Karpas-422 (cell line): ENCODE measurements around the gene ZNF784. TPM values are rescaled to one million over a fixed set of nuclear protein-coding genes. Genes with fewer than 3 reads are reported as not detected.
A peak's percentile ranks its signal among the peaks of the same experiment; 100 is the strongest.

Experiments
- DNase-seq: peaks from one replicate; pipeline ENCODE4 v3.0.0-alpha.2; 2015
- H2AFZ ChIP-seq: fragments of 200-600 bp; sonication (generic); 2 replicates; pipeline ENCODE4 v1.6.1; 2014; ENCODE audit warnings: antibody characterized with exemption, low read length, mixed read lengths
- H3K27ac ChIP-seq: fragments of 200-600 bp; sonication (generic); 2 replicates; pipeline ENCODE4 v1.5.1; 2014; ENCODE audit warnings: mild to moderate bottlenecking, low read length, moderate library complexity
- H3K27me3 ChIP-seq: fragments of 200-600 bp; sonication (generic); 2 replicates; pipeline ENCODE4 v1.6.1; 2014; ENCODE audit warnings: low read length, mixed read lengths
- H3K36me3 ChIP-seq: fragments of 200-600 bp; sonication (generic); 2 replicates; pipeline ENCODE4 v1.6.1; 2014; ENCODE audit warnings: low read length, mixed read lengths; ENCODE audit not compliant: insufficient read depth
- H3K4me1 ChIP-seq: fragments of 200-600 bp; sonication (generic); 2 replicates; pipeline ENCODE4 v1.6.1; 2014; ENCODE audit warnings: mild to moderate bottlenecking, low read length, mixed read lengths
- H3K4me2 ChIP-seq: fragments of 200-600 bp; sonication (generic); 2 replicates; pipeline ENCODE4 v1.6.1; 2014; ENCODE audit warnings: low read length, low read depth, mild to moderate bottlenecking; ENCODE audit not compliant: poor library complexity, severe bottlenecking
- H3K4me3 ChIP-seq: fragments of 200-600 bp; sonication (generic); 2 replicates; pipeline ENCODE4 v1.5.1; 2014; ENCODE audit warnings: mild to moderate bottlenecking, antibody characterized with exemption, low read length, mixed read lengths
- H3K79me2 ChIP-seq: fragments of 200-600 bp; sonication (generic); 2 replicates; pipeline ENCODE4 v1.6.1; 2014; ENCODE audit warnings: mild to moderate bottlenecking, low read length, mixed read lengths
- H3K9ac ChIP-seq: fragments of 200-600 bp; sonication (generic); 2 replicates; pipeline ENCODE4 v1.6.0; 2014; ENCODE audit warnings: low read length
- H3K9me2 ChIP-seq: fragments of 200-600 bp; sonication (generic), shearing (Covaris generic); replicated peaks from 2 replicates; pipeline ENCODE4 v1.6.0; 2014; ENCODE audit warnings: mild to moderate bottlenecking, low read length, moderate library complexity; ENCODE audit not compliant: insufficient read depth
- H3K9me3 ChIP-seq: fragments of 300-700, 200-600 bp; sonication (generic); 2 replicates; pipeline ENCODE4 v1.6.1; 2014; ENCODE audit warnings: low read length, mixed read lengths
- H4K20me1 ChIP-seq: fragments of 200-600 bp; sonication (generic); 2 replicates; pipeline ENCODE4 v1.6.1; 2014; ENCODE audit warnings: mild to moderate bottlenecking, antibody characterized with exemption, low read length, low read depth; ENCODE audit not compliant: insufficient read depth
- total RNA-seq: library from RNA; depleted of rRNA; stranded (reverse); fragments of >200 nt; shearing (Covaris generic); gene quantifications from 2 replicates; pipeline ENCODE4 v1.2.3, GENCODE V29; 2014; ENCODE audit warnings: low replicate concordance

The ZNF784 gene
- total RNA-seq, 1 experiment from 2014 or later, result 2.8 TPM

DNA sequence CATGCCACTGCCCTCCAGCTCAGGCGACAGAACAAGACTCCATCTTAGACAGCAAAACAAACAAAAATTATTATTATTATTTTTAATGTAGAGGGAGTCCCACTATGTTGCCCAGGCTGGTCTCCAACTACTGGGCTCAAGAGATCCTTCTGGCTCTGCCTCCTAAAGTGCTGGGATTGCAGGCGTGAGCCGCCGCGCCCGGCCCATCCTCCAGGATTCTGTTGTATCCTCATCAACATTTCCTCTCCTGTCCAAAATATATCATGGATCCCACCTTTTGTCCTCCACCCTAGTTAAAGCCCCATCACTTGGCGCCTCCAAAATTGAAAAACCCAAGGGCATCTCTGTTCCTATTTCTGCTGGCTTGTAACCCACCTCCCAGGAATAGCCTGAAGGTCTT lies 1.2 kb downstream of the ZNF784 start:
- Histone ChIP-seq H3K4me1 (peaks cover 20% of the 10 kb centered on the region), H3K9me2 (no peaks in the 10 kb centered on the region), H2AFZ (no peak overlapping the region), H3K4me2 (no peak overlapping the region), H3K4me3 (no peak overlapping the region), H3K27me3 (no peaks in the 10 kb centered on the region), H3K9me3 (no peaks in the 10 kb centered on the region), H3K9ac (no peak overlapping the region), H3K36me3 (peaks cover 3% of the 10 kb centered on the region; the same call in 1 of the 2 replicates), H4K20me1 (no peaks in the 10 kb centered on the region), H3K27ac (no peak overlapping the region), H3K79me2 (no peaks in the 10 kb centered on the region)
- no peak for DNase-seq

DNA sequence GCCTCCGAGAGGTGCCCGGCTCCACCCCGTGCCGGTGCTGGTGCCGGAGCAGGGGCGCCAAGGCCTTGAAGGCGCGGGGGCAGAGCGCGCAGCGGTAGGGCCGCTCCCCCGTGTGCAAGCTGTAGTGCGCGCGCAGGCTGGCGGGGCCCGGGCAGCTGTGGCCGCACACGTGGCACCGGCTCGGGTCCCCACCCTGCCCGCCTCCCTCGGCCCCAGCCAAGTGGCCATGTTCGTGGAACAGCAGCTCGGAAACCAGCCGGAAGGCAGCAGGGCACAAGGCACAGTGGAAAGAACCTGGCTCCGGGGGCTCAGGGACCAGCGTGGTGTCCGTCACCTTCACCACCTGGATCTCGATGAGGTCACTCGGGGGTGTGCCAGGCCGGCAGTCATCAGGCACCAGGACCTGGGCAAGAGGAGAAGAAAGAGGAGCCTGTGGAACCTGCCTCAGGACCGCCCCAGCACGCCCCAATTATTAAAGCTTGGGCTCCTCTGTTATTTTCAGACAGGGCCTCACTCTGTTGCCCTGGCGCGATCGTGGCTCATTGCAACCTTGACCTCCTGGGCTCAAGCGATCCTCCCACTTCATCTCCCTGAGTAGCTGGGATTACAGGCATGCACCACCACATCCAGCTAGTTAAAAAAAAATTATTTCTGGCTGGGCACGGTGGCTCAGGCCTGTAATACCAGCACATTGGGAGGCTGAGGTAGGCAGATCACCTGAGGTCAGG lies 2.0 kb downstream of the ZNF784 start:
- Histone ChIP-seq H3K4me3 (no peak overlapping the region), H3K27ac (no peak overlapping the region), H3K36me3 (peaks cover 3% of the 10 kb centered on the region; the same call in 1 of the 2 replicates), H3K9me2 (no peaks in the 10 kb centered on the region), H3K9ac (no peak overlapping the region), H3K4me2 (no peak overlapping the region), H2AFZ (no peak overlapping the region), H3K27me3 (no peaks in the 10 kb centered on the region), H3K79me2 (no peaks in the 10 kb centered on the region), H3K4me1 (peaks cover 20% of the 10 kb centered on the region), H4K20me1 (no peaks in the 10 kb centered on the region), H3K9me3 (no peaks in the 10 kb centered on the region)
- no peak for DNase-seq

- Histone ChIP-seq H3K4me3 (no peak overlapping the region), H2AFZ (no peak overlapping the region), H3K79me2 (no peaks in the 10 kb centered on the region), H3K27me3 (no peaks in the 10 kb centered on the region), H3K36me3 (peaks cover 3% of the 10 kb centered on the region; the same call in 1 of the 2 replicates), H3K27ac (no peak overlapping the region), H3K9me2 (no peaks in the 10 kb centered on the region), H4K20me1 (no peaks in the 10 kb centered on the region), H3K4me1 (peaks cover 20% of the 10 kb centered on the region), H3K9ac (no peak overlapping the region), H3K4me2 (no peak overlapping the region), H3K9me3 (no peaks in the 10 kb centered on the region)
- DNase-seq, result no peak
These were observed 2.6 kb downstream of the ZNF784 start for GRCh38 chr19:55621673-55622231.

GRCh38 chr19:55621205-55621672 lies 3.1 kb downstream of the ZNF784 start:
- Histone ChIP-seq H3K4me2 (no peak overlapping the region), H3K4me3 (no peak overlapping the region), H3K27me3 (no peaks in the 10 kb centered on the region), H4K20me1 (no peaks in the 10 kb centered on the region), H3K9me3 (no peaks in the 10 kb centered on the region), H3K27ac (no peak overlapping the region), H3K9me2 (no peaks in the 10 kb centered on the region), H3K36me3 (peaks cover 3% of the 10 kb centered on the region; the same call in 1 of the 2 replicates), H2AFZ (no peak overlapping the region), H3K4me1 (peaks cover 20% of the 10 kb centered on the region), H3K9ac (no peak overlapping the region), H3K79me2 (no peaks in the 10 kb centered on the region)
- DNase-seq, result peak; percentile 43

DNA sequence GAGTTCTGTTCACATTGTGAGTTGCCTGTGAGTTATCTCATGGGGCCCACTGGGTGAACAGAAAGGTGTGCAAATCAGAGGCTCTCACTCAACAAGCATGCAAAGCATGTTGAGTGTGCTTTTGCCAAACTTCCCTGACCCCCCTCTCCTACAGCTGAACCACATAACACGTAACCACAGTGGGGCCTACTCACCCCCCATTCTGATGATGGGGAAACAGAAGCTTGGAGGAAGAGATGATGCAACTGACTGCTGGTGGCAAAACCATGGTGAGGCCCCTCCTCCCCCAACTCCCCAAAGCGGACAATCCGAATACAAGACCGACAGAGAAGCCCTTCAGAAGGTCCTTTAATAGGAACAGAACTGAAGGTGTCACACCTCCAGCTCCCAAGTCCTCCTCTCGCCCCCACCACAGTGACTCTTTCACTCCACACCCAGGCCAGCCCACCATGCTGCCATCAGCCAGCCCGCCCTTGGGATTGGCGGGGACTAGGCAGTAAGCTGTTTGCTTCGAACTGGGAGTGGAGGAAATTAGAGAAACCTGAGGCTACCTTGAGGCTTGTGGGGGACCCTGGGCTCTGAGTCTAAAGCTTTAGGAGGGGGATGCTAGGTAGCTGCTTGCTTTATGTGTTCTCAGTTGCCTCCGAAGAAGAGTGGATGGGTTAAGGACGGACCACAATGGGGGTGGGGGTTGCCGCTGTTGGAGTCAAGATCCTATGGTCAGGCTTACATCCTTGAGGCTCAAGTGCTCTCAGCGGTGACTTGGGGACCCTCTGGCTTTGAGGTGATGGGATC lies 3.8 kb downstream of the ZNF784 start:
- H3K9me2 ChIP-seq, result no peaks in the 10 kb centered on the region
- no peaks in the 10 kb centered on the region for H4K20me1 ChIP-seq
- H3K9me3 ChIP-seq, result no peaks in the 10 kb centered on the region
- H3K27ac ChIP-seq, result peak overlapping the region; percentile 15; the same call in 1 of the 2 replicates
- H3K4me1 ChIP-seq, result peaks cover 20% of the 10 kb centered on the region
- H3K79me2 ChIP-seq, result no peaks in the 10 kb centered on the region
- H3K4me3 ChIP-seq, result no peak overlapping the region
- no peak overlapping the region for H3K4me2 ChIP-seq
- H3K36me3 ChIP-seq, result peaks cover 3% of the 10 kb centered on the region; the same call in 1 of the 2 replicates
- no peak overlapping the region for H3K9ac ChIP-seq
- DNase-seq, result peak; percentile 40
- no peak overlapping the region for H2AFZ ChIP-seq
- no peaks in the 10 kb centered on the region for H3K27me3 ChIP-seq

- Histone ChIP-seq H3K36me3 (peaks cover 3% of the 10 kb centered on the region; the same call in 1 of the 2 replicates), H2AFZ (no peak overlapping the region), H3K9me2 (no peaks in the 10 kb centered on the region), H3K27ac (no peak overlapping the region), H3K9ac (no peak overlapping the region), H4K20me1 (no peaks in the 10 kb centered on the region), H3K4me3 (no peak overlapping the region), H3K27me3 (no peaks in the 10 kb centered on the region), H3K79me2 (no peaks in the 10 kb centered on the region), H3K4me2 (no peak overlapping the region), H3K4me1 (peaks cover 13% of the 10 kb centered on the region), H3K9me3 (no peaks in the 10 kb centered on the region)
- peak; percentile 40 for DNase-seq
These were observed 5.1 kb downstream of the ZNF784 start for GRCh38 chr19:55619286-55619685.

- no peak overlapping the region for H3K27ac ChIP-seq
- no peaks in the 10 kb centered on the region for H3K79me2 ChIP-seq
- H3K4me3 ChIP-seq, result no peak overlapping the region
- peaks cover 13% of the 10 kb centered on the region for H3K4me1 ChIP-seq
- no peak overlapping the region for H2AFZ ChIP-seq
- no peaks in the 10 kb centered on the region for H3K9me3 ChIP-seq
- peak; percentile 43 for DNase-seq
- no peaks in the 10 kb centered on the region for H3K9me2 ChIP-seq
- no peaks in the 10 kb centered on the region for H3K27me3 ChIP-seq
- no peak overlapping the region for H3K9ac ChIP-seq
- peaks cover 3% of the 10 kb centered on the region; the same call in 1 of the 2 replicates for H3K36me3 ChIP-seq
- H3K4me2 ChIP-seq, result no peak overlapping the region
- no peaks in the 10 kb centered on the region for H4K20me1 ChIP-seq
These were observed 5.9 kb downstream of the ZNF784 start for GRCh38 chr19:55618426-55618825.

DNA sequence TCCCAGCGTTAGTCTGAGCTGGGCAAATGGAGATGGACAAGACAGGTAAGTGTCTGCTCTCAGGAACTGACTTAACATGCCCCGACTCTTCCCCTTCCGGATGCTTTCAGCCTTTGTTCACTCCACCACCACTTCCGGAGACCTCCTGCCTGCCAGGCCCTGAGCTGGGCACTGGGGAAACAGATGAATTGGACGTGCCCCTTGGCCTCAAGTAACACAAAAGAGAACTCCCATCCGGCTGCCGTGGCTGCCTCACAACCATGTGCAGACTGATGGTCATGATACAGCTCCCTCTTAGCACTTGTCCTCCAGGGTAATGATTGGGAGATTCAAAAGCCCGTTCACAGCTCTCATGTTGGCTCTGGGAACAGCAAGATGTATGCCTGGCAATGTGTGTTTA lies 6.9 kb downstream of the ZNF784 start:
- no peak for DNase-seq
- no peak overlapping the region for H3K4me3 ChIP-seq
- H3K4me2 ChIP-seq, result no peak overlapping the region
- H4K20me1 ChIP-seq, result 0 out of 2 replicates have a peak, but pooled peaks cover 4% of the 10 kb centered on the region
- H2AFZ ChIP-seq, result no peak overlapping the region
- no peak overlapping the region for H3K27ac ChIP-seq
- peaks cover 3% of the 10 kb centered on the region; the same call in 1 of the 2 replicates for H3K36me3 ChIP-seq
- peaks cover 8% of the 10 kb centered on the region; the same call in 1 of the 2 replicates for H3K79me2 ChIP-seq
- peaks cover 13% of the 10 kb centered on the region for H3K4me1 ChIP-seq
- no peak overlapping the region for H3K9ac ChIP-seq
- no peaks in the 10 kb centered on the region for H3K9me2 ChIP-seq
- no peaks in the 10 kb centered on the region for H3K27me3 ChIP-seq
- no peaks in the 10 kb centered on the region for H3K9me3 ChIP-seq
